GM12878 (cell line): Measurements from ENCODE around the gene SPRED3. TPM values are rescaled to one million over a fixed set of nuclear protein-coding genes. Genes with fewer than 3 reads are reported as not detected.

ENCODE experiments used
- ATAC-seq: fragments of 200-7000 bp; cut with Tn5 transposase; 3 replicates; pipeline ENCODE4 v1.9.1; 2020; ENCODE audit warnings: mild to moderate bottlenecking, moderate library complexity
- BruUV-seq: library from RNA; stranded (reverse); fragments of 400-500 nt; replicated peaks from 2 replicates; lab custom pipeline; 2021; lab: Mats Ljungman, UMichigan
- CTCF ChIA-PET: fragments of 300-600 bp; sonication (Branson Sonifier 250); formaldehyde crosslinking; extraction: SDS; loops from one replicate; lab custom pipeline; 2021; ENCODE audit warnings: inconsistent platforms; lab: Yijun Ruan, JAX
- POLR2A ChIA-PET: fragments of 350-600 bp; formaldehyde crosslinking; extraction: SDS; loops from one replicate; lab custom pipeline; 2021; ENCODE audit warnings: inconsistent platforms; lab: Charles Lee
- RAD21 ChIA-PET: fragments of 300-600 bp; sonication (Branson Sonifier 250); formaldehyde crosslinking; loops from one replicate; lab custom pipeline; 2023; ENCODE audit warnings: antibody characterized with exemption; ENCODE audit not compliant: unreplicated experiment; lab: Charles Lee
- SMC1A ChIA-PET: fragments of 300-600 bp; sonication (Branson Sonifier 250); formaldehyde crosslinking; loops from one replicate; lab custom pipeline; 2023; ENCODE audit not compliant: unreplicated experiment, uncharacterized antibody; lab: Charles Lee
- DNase-seq: peaks from one replicate; pipeline ENCODE4 v3.0.0-alpha.2; 2011; ENCODE audit warnings: low read depth, low spot score
- FAIRE-seq: peaks from 3 replicates; lab custom pipeline; 2011; peaks lifted over from hg19 to GRCh38; lab: Jason Lieb, UNC
- H2AFZ ChIP-seq: 2 replicates; pipeline ENCODE4 v1.6.0; 2011; ENCODE audit warnings: low read depth, low read length, control low read depth; ENCODE audit not compliant: control insufficient read depth
- H3K27ac ChIP-seq: 2 replicates; pipeline ENCODE4 v1.5.1; 2011; ENCODE audit warnings: control low read depth; ENCODE audit not compliant: control insufficient read depth, insufficient read depth
- H3K27me3 ChIP-seq, 2 experiments: replicated peaks in 1 of 2; 2 replicates each; pipeline versions ENCODE4 v1.6.0 to v1.6.1; 2011; ENCODE audit warnings: low read length in 1 of 2; ENCODE audit not compliant: control insufficient read depth in 2 of 2, insufficient read depth in 2 of 2
- H3K36me3 ChIP-seq, 2 experiments: 2 replicates each; pipeline ENCODE4 v1.5.1; 2011; ENCODE audit warnings: low read length in 1 of 2; ENCODE audit not compliant: control insufficient read depth in 2 of 2, insufficient read depth in 2 of 2
- H3K4me1 ChIP-seq: 2 replicates; pipeline ENCODE4 v1.6.1; 2011; ENCODE audit warnings: mild to moderate bottlenecking, low read length, moderate library complexity, mixed read lengths; ENCODE audit not compliant: control insufficient read depth, insufficient read depth
- H3K4me2 ChIP-seq: 2 replicates; pipeline ENCODE4 v1.6.0; 2011; ENCODE audit warnings: control low read depth; ENCODE audit not compliant: control insufficient read depth, insufficient read depth
- H3K4me3 ChIP-seq: fragments of 200-600 bp; sonication (generic); 2 replicates; pipeline ENCODE4 v1.5.1; 2016
- H3K79me2 ChIP-seq: 2 replicates; pipeline ENCODE4 v1.6.0; 2011; ENCODE audit warnings: low read length; ENCODE audit not compliant: control insufficient read depth, insufficient read depth
- H3K9ac ChIP-seq: 2 replicates; pipeline ENCODE4 v1.8.0; 2011; ENCODE audit warnings: low read length, control low read depth, mixed read lengths; ENCODE audit not compliant: control insufficient read depth, insufficient read depth
- H3K9me3 ChIP-seq: replicated peaks from 3 replicates; pipeline ENCODE4 v1.5.1; 2011; ENCODE audit warnings: mild to moderate bottlenecking, low read length; ENCODE audit not compliant: control insufficient read depth, insufficient read depth
- H4K20me1 ChIP-seq: 2 replicates; pipeline ENCODE4 v1.6.0; 2011; ENCODE audit not compliant: control insufficient read depth, insufficient read depth
- CBX5 ChIP-seq: sonication (generic); IDR thresholded peaks from 2 replicates; pipeline ENCODE4 v1.6.1; 2016; ENCODE audit warnings: low read depth, moderate library complexity, mild to moderate bottlenecking, inconsistent platforms
- NR2C1 ChIP-seq: fragments of 450-650 bp; IDR thresholded peaks from 2 replicates; pipeline ENCODE4 v1.6.1; 2017; ENCODE audit warnings: antibody characterized with exemption, mild to moderate bottlenecking, moderate library complexity
- NR2F1 ChIP-seq: fragments of 450-650 bp; conservative IDR thresholded peaks from 2 replicates; pipeline ENCODE4 v1.6.1; 2017; ENCODE audit warnings: mild to moderate bottlenecking
- RAD51 ChIP-seq: fragments of 450-650 bp; IDR thresholded peaks from 2 replicates; pipeline ENCODE4 v1.6.1; 2016; ENCODE audit warnings: moderate library complexity, mild to moderate bottlenecking, inconsistent platforms
- SREBF1 ChIP-seq: IDR thresholded peaks from 2 replicates; pipeline ENCODE4 v1.6.1; 2012; ENCODE audit warnings: mild to moderate bottlenecking, low read length
- SUPT20H ChIP-seq: IDR thresholded peaks from 2 replicates; pipeline ENCODE4 v1.6.1; 2011; ENCODE audit warnings: low read depth, mild to moderate bottlenecking, low read length, moderate library complexity, borderline replicate concordance; ENCODE audit not compliant: control insufficient read depth
- TBL1XR1 ChIP-seq: IDR thresholded peaks from 2 replicates; pipeline ENCODE4 v1.6.1; 2012; ENCODE audit warnings: low read depth, low read length, improper control_type of control experiment
- TCF7 ChIP-seq: IDR thresholded peaks from 2 replicates; pipeline ENCODE4 v1.6.1; 2014; ENCODE audit warnings: antibody characterized with exemption, borderline replicate concordance
- WGBS: methylation state at CpG from one replicate; pipeline ENCODE4 v1.1.6; 2016; ENCODE audit warnings: low lambda C conversion rate; ENCODE audit not compliant: insufficient replicate concordance, insufficient coverage; ENCODE audit errors: missing lambda C conversion rate; 5-methylcytosine and 5-hydroxymethylcytosine counted together
- in situ Hi-C: fragments of 300-500 bp; cut with MboI; formaldehyde crosslinking; loops from 9 replicates; pipeline ENCODE4 v1.14.3; 2018; ENCODE audit warnings: mixed read lengths
- intact Hi-C: fragments of 100-400 bp; cut with micrococcal nuclease; formaldehyde crosslinking; loops from one replicate; pipeline ENCODE4 v1.14.2; 2022; ENCODE audit not compliant: unreplicated experiment
- polyA plus RNA-seq, 11 experiments: library from polyadenylated mRNA; depleted of rRNA in 4 of 11; unstranded in 6 of 11; stranded (reverse) in 5 of 11; fragments of >200 nt; fragmentation: Nextera tagmentation in 4 of 11; fragmentation: Illumina TruSeq in 1 of 11; extraction: Ambion mirVana in 4 of 11; extraction: Trizol in 1 of 11; gene quantifications; 1 replicate in 1 of 11; 2 replicates in 10 of 11; pipeline versions ENCODE4 v1.2.1 to v1.2.3, GENCODE V29; 2011 to 2016; ENCODE audit warnings: inconsistent platforms in 2 of 11, missing spikeins in 2 of 11, low read depth in 1 of 11
- total RNA-seq, 4 experiments: library from RNA; depleted of rRNA in 3 of 4; stranded (reverse); fragments of >200 nt in 3 of 4; fragmentation: Illumina TruSeq in 1 of 4; extraction: Trizol in 1 of 4; gene quantifications; 2 replicates each; pipeline versions ENCODE4 v1.2.1 to v1.2.3, GENCODE V29; 2013 to 2021
- TF ChIP-seq, protein P1 (sequence below): fragments of 450-650 bp; IDR thresholded peaks from 2 replicates; pipeline ENCODE4 v1.6.1; 2018; ENCODE audit warnings: mild to moderate bottlenecking, low read depth, moderate library complexity; ENCODE audit not compliant: partially characterized antibody
- TF ChIP-seq, protein P2 (sequence below): IDR thresholded peaks from 2 replicates; pipeline ENCODE4 v1.6.1; 2011; ENCODE audit warnings: low read depth, low read length, improper control_type of control experiment, borderline replicate concordance

Gene SPRED3
- total and polyA plus RNA-seq, 10 of the 15 experiments (the other 5 are each of a cell fraction or from before 2014, with no cell fraction given): 0.09 to 1.5 (median 0.31) TPM; not detected in 2

DNA sequence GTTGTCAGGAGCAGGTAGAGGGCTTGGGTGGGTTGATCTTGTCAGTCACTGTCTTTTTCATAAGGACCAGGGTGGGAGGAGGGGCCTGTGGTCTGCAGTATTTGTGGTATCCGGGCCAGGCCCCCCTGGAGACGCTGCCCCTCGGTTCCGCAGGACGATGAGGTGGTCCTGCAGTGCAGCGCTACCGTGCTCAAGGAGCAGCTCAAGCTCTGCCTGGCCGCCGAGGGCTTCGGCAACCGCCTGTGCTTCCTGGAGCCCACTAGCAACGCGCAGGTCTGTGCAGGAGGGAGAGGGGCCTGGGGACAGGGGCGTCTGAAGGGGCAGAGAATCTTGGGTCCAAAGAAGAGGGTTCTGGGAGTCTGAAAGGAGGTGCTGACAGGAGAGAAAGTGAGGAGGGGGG lies 52.1 kb downstream of the SPRED3 start:
- no peak overlapping the region for H2AFZ ChIP-seq
- no TSS peak for BruUV-seq
- H3K4me2 ChIP-seq: no peak overlapping the region
- H3K27me3 ChIP-seq: no peaks in the 10 kb centered on the region
- in situ Hi-C loops: no loop called here
- no peaks in the 10 kb centered on the region for H3K79me2 ChIP-seq
- no peaks in the 10 kb centered on the region for H3K4me1 ChIP-seq
- ChIA-PET CTCF (interaction anchor here (1.4 kb wide), 1 partner anchor 38 kb away, joined by 9 read pairs; the partner anchor contains the start of gene FAM98C), SMC1A (no interaction called here), RAD21 (interaction anchor here (1.3 kb wide), 1 partner anchor 38 kb away, joined by 10 read pairs; the partner anchor contains the start of gene FAM98C), POLR2A (no interaction called here)
- H3K9me3 ChIP-seq: no peaks in the 10 kb centered on the region
- no peak overlapping the region for H3K27ac ChIP-seq
- H3K4me3 ChIP-seq: no peak overlapping the region
- no peak for DNase-seq
- intact Hi-C loops: no loop called here
- no peak overlapping the region for H3K9ac ChIP-seq
- ATAC-seq: no peak
- no peak for FAIRE-seq
- no peaks in the 10 kb centered on the region for H4K20me1 ChIP-seq
- H3K36me3 ChIP-seq: no peaks in the 10 kb centered on the region
- TF ChIP-seq NR2F1 (no peak), SREBF1 (no peak), RAD51 (no peak), SUPT20H (no peak), CBX5 (no peak), TCF7 (no peak), NR2C1 (no peak), TBL1XR1 (no peak)
- TF ChIP-seq, protein P1, sequence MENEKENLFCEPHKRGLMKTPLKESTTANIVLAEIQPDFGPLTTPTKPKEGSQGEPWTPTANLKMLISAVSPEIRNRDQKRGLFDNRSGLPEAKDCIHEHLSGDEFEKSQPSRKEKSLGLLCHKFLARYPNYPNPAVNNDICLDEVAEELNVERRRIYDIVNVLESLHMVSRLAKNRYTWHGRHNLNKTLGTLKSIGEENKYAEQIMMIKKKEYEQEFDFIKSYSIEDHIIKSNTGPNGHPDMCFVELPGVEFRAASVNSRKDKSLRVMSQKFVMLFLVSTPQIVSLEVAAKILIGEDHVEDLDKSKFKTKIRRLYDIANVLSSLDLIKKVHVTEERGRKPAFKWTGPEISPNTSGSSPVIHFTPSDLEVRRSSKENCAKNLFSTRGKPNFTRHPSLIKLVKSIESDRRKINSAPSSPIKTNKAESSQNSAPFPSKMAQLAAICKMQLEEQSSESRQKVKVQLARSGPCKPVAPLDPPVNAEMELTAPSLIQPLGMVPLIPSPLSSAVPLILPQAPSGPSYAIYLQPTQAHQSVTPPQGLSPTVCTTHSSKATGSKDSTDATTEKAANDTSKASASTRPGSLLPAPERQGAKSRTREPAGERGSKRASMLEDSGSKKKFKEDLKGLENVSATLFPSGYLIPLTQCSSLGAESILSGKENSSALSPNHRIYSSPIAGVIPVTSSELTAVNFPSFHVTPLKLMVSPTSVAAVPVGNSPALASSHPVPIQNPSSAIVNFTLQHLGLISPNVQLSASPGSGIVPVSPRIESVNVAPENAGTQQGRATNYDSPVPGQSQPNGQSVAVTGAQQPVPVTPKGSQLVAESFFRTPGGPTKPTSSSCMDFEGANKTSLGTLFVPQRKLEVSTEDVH: no peak
- TF ChIP-seq, protein P2, sequence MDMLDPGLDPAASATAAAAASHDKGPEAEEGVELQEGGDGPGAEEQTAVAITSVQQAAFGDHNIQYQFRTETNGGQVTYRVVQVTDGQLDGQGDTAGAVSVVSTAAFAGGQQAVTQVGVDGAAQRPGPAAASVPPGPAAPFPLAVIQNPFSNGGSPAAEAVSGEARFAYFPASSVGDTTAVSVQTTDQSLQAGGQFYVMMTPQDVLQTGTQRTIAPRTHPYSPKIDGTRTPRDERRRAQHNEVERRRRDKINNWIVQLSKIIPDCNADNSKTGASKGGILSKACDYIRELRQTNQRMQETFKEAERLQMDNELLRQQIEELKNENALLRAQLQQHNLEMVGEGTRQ: no peak
- 67% methylated on average over 11 of the region's 14 CpGs for WGBS
